GM12878 (cell line): ENCODE measurements around the gene OR4D1. TPM values are rescaled to one million over a fixed set of nuclear protein-coding genes. Genes with fewer than 3 reads are reported as not detected.

Source experiments
- ATAC-seq: fragments of 200-7000 bp; cut with Tn5 transposase; 3 replicates; pipeline ENCODE4 v1.9.1; 2020; ENCODE audit warnings: mild to moderate bottlenecking, moderate library complexity
- BruUV-seq: library from RNA; stranded (reverse); fragments of 400-500 nt; replicated peaks from 2 replicates; lab custom pipeline; 2021; lab: Mats Ljungman, UMichigan
- CTCF ChIA-PET: fragments of 300-600 bp; sonication (Branson Sonifier 250); formaldehyde crosslinking; extraction: SDS; loops from one replicate; lab custom pipeline; 2021; ENCODE audit warnings: inconsistent platforms; lab: Yijun Ruan, JAX
- POLR2A ChIA-PET: fragments of 350-600 bp; formaldehyde crosslinking; extraction: SDS; loops from one replicate; lab custom pipeline; 2021; ENCODE audit warnings: inconsistent platforms; lab: Charles Lee
- RAD21 ChIA-PET: fragments of 300-600 bp; sonication (Branson Sonifier 250); formaldehyde crosslinking; loops from one replicate; lab custom pipeline; 2023; ENCODE audit warnings: antibody characterized with exemption; ENCODE audit not compliant: unreplicated experiment; lab: Charles Lee
- SMC1A ChIA-PET: fragments of 300-600 bp; sonication (Branson Sonifier 250); formaldehyde crosslinking; loops from one replicate; lab custom pipeline; 2023; ENCODE audit not compliant: unreplicated experiment, uncharacterized antibody; lab: Charles Lee
- DNase-seq: peaks from one replicate; pipeline ENCODE4 v3.0.0-alpha.2; 2011; ENCODE audit warnings: low read depth, low spot score
- FAIRE-seq: peaks from 3 replicates; lab custom pipeline; 2011; peaks lifted over from hg19 to GRCh38; lab: Jason Lieb, UNC
- H2AFZ ChIP-seq: 2 replicates; pipeline ENCODE4 v1.6.0; 2011; ENCODE audit warnings: low read depth, low read length, control low read depth; ENCODE audit not compliant: control insufficient read depth
- H3K27ac ChIP-seq: 2 replicates; pipeline ENCODE4 v1.5.1; 2011; ENCODE audit warnings: control low read depth; ENCODE audit not compliant: control insufficient read depth, insufficient read depth
- H3K27me3 ChIP-seq, 2 experiments: replicated peaks in 1 of 2; 2 replicates each; pipeline versions ENCODE4 v1.6.0 to v1.6.1; 2011; ENCODE audit warnings: low read length in 1 of 2; ENCODE audit not compliant: control insufficient read depth in 2 of 2, insufficient read depth in 2 of 2
- H3K36me3 ChIP-seq, 2 experiments: 2 replicates each; pipeline ENCODE4 v1.5.1; 2011; ENCODE audit warnings: low read length in 1 of 2; ENCODE audit not compliant: control insufficient read depth in 2 of 2, insufficient read depth in 2 of 2
- H3K4me1 ChIP-seq: 2 replicates; pipeline ENCODE4 v1.6.1; 2011; ENCODE audit warnings: mild to moderate bottlenecking, low read length, moderate library complexity, mixed read lengths; ENCODE audit not compliant: control insufficient read depth, insufficient read depth
- H3K4me2 ChIP-seq: 2 replicates; pipeline ENCODE4 v1.6.0; 2011; ENCODE audit warnings: control low read depth; ENCODE audit not compliant: control insufficient read depth, insufficient read depth
- H3K4me3 ChIP-seq: fragments of 200-600 bp; sonication (generic); 2 replicates; pipeline ENCODE4 v1.5.1; 2016
- H3K79me2 ChIP-seq: 2 replicates; pipeline ENCODE4 v1.6.0; 2011; ENCODE audit warnings: low read length; ENCODE audit not compliant: control insufficient read depth, insufficient read depth
- H3K9ac ChIP-seq: 2 replicates; pipeline ENCODE4 v1.8.0; 2011; ENCODE audit warnings: low read length, control low read depth, mixed read lengths; ENCODE audit not compliant: control insufficient read depth, insufficient read depth
- H3K9me3 ChIP-seq: replicated peaks from 3 replicates; pipeline ENCODE4 v1.5.1; 2011; ENCODE audit warnings: mild to moderate bottlenecking, low read length; ENCODE audit not compliant: control insufficient read depth, insufficient read depth
- H4K20me1 ChIP-seq: 2 replicates; pipeline ENCODE4 v1.6.0; 2011; ENCODE audit not compliant: control insufficient read depth, insufficient read depth
- ATF7 ChIP-seq: fragments of 450-650 bp; IDR thresholded peaks from 2 replicates; pipeline ENCODE4 v1.6.1; 2016; ENCODE audit warnings: low read depth, mild to moderate bottlenecking
- CHD4 ChIP-seq: fragments of 200-600 bp; sonication (generic); IDR thresholded peaks from 2 replicates; pipeline ENCODE4 v1.6.1; 2016; ENCODE audit warnings: mild to moderate bottlenecking
- FOS ChIP-seq: IDR thresholded peaks from 3 replicates; pipeline ENCODE4 v1.6.1; 2011; ENCODE audit warnings: borderline replicate concordance; ENCODE audit not compliant: insufficient read length; ENCODE audit errors: extremely low read depth
- HDAC2 ChIP-seq: fragments of 200-600 bp; sonication (generic); IDR thresholded peaks from 2 replicates; pipeline ENCODE4 v1.6.1; 2017
- HSF1 ChIP-seq: fragments of 150-350 bp; IDR thresholded peaks from 2 replicates; pipeline ENCODE4 v1.6.1; 2014; ENCODE audit warnings: mild to moderate bottlenecking, low read depth, low read length
- KLF5 ChIP-seq: fragments of 450-650 bp; IDR thresholded peaks from 2 replicates; pipeline ENCODE4 v1.6.1; 2014; ENCODE audit warnings: mild to moderate bottlenecking; ENCODE audit not compliant: partially characterized antibody
- LARP7 ChIP-seq: fragments of 450-650 bp; IDR thresholded peaks from 2 replicates; pipeline ENCODE4 v1.6.1; 2017; ENCODE audit warnings: mild to moderate bottlenecking
- NFXL1 ChIP-seq: fragments of 450-650 bp; IDR thresholded peaks from 2 replicates; pipeline ENCODE4 v1.6.1; 2017; ENCODE audit warnings: antibody characterized with exemption, mild to moderate bottlenecking, borderline replicate concordance
- NR2C1 ChIP-seq: fragments of 450-650 bp; IDR thresholded peaks from 2 replicates; pipeline ENCODE4 v1.6.1; 2017; ENCODE audit warnings: antibody characterized with exemption, mild to moderate bottlenecking, moderate library complexity
- NR2F1 ChIP-seq: fragments of 450-650 bp; conservative IDR thresholded peaks from 2 replicates; pipeline ENCODE4 v1.6.1; 2017; ENCODE audit warnings: mild to moderate bottlenecking
- POLR2AphosphoS5 ChIP-seq: IDR thresholded peaks from 2 replicates; pipeline ENCODE4 v1.6.1; 2011; ENCODE audit warnings: mild to moderate bottlenecking, low read length, inconsistent platforms
- RAD21 ChIP-seq: IDR thresholded peaks from 2 replicates; pipeline ENCODE4 v1.6.1; 2011; ENCODE audit warnings: mild to moderate bottlenecking, low read depth, low read length, moderate library complexity; ENCODE audit not compliant: insufficient read depth
- SIX5 ChIP-seq: IDR thresholded peaks from 2 replicates; pipeline ENCODE4 v1.6.1; 2011; ENCODE audit warnings: mild to moderate bottlenecking, low read depth, low read length, moderate library complexity; ENCODE audit not compliant: severe bottlenecking
- ZBED1 ChIP-seq: IDR thresholded peaks from 2 replicates; pipeline ENCODE4 v1.6.1; 2016; ENCODE audit warnings: borderline replicate concordance
- whole genome bisulfite sequencing: methylation state at CpG from one replicate; pipeline ENCODE4 v1.1.6; 2016; ENCODE audit warnings: low lambda C conversion rate; ENCODE audit not compliant: insufficient replicate concordance, insufficient coverage; ENCODE audit errors: missing lambda C conversion rate; 5-methylcytosine and 5-hydroxymethylcytosine counted together
- in situ Hi-C: fragments of 300-500 bp; cut with MboI; formaldehyde crosslinking; loops from 9 replicates; pipeline ENCODE4 v1.14.3; 2018; ENCODE audit warnings: mixed read lengths
- intact Hi-C: fragments of 100-400 bp; cut with micrococcal nuclease; formaldehyde crosslinking; loops from one replicate; pipeline ENCODE4 v1.14.2; 2022; ENCODE audit not compliant: unreplicated experiment
- polyA plus RNA-seq, 11 experiments: library from polyadenylated mRNA; depleted of rRNA in 4 of 11; unstranded in 6 of 11; stranded (reverse) in 5 of 11; fragments of >200 nt; fragmentation: Nextera tagmentation in 4 of 11; fragmentation: Illumina TruSeq in 1 of 11; extraction: Ambion mirVana in 4 of 11; extraction: Trizol in 1 of 11; gene quantifications; 1 replicate in 1 of 11; 2 replicates in 10 of 11; pipeline versions ENCODE4 v1.2.1 to v1.2.3, GENCODE V29; 2011 to 2016; ENCODE audit warnings: inconsistent platforms in 2 of 11, missing spikeins in 2 of 11, low read depth in 1 of 11
- total RNA-seq, 4 experiments: library from RNA; depleted of rRNA in 3 of 4; stranded (reverse); fragments of >200 nt in 3 of 4; fragmentation: Illumina TruSeq in 1 of 4; extraction: Trizol in 1 of 4; gene quantifications; 2 replicates each; pipeline versions ENCODE4 v1.2.1 to v1.2.3, GENCODE V29; 2013 to 2021
- TF ChIP-seq, protein P1 (sequence below): IDR thresholded peaks from 2 replicates; pipeline ENCODE4 v1.6.1; 2012; ENCODE audit warnings: low read depth, low read length, improper control_type of control experiment
- TF ChIP-seq, protein P2 (sequence below): fragments of 450-650 bp; IDR thresholded peaks from 2 replicates; pipeline ENCODE4 v1.6.1; 2017; ENCODE audit warnings: mild to moderate bottlenecking, moderate library complexity
- TF ChIP-seq, protein P3 (sequence below): fragments of 450-650 bp; IDR thresholded peaks from 2 replicates; pipeline ENCODE4 v1.6.1; 2017; ENCODE audit warnings: low read depth, mild to moderate bottlenecking, moderate library complexity

Gene OR4D1
- total and polyA plus RNA-seq, 10 of the 15 experiments (the other 5 are each of a cell fraction or from before 2014, with no cell fraction given): not detected

GRCh38 chr17:58183514-58183913 is 35.3 kb downstream of the OR4D1 start:
- 12% methylated on average over 4 of the region's 4 CpGs for WGBS
- no peak overlapping the region for H3K4me3 ChIP-seq
- FAIRE-seq: no peak
- peaks cover 2 to 3% of the 10 kb centered on the region in 2 experiments; a peak in 2 of 4 replicates for H3K27me3 ChIP-seq
- in situ Hi-C loops: no loop called here
- H3K4me2 ChIP-seq: no peak overlapping the region
- DNase-seq: no peak
- ChIA-PET CTCF (no interaction called here), SMC1A (no interaction called here), RAD21 (no interaction called here), POLR2A (no interaction called here)
- no peaks in the 10 kb centered on the region for H3K36me3 ChIP-seq
- no peaks in the 10 kb centered on the region for H4K20me1 ChIP-seq
- BruUV-seq: no TSS peak
- H3K79me2 ChIP-seq: no peaks in the 10 kb centered on the region
- no peak overlapping the region for H3K27ac ChIP-seq
- no peaks in the 10 kb centered on the region for H3K4me1 ChIP-seq
- intact Hi-C loops: no loop called here
- no peak overlapping the region for H3K9ac ChIP-seq
- ATAC-seq: no peak
- no peaks in the 10 kb centered on the region for H3K9me3 ChIP-seq
- H2AFZ ChIP-seq: no peak overlapping the region
- no peak for TF ChIP-seq FOS
- TF ChIP-seq NFXL1: no peak
- no peak for TF ChIP-seq ZBED1
- TF ChIP-seq ATF7: no peak
- no peak for TF ChIP-seq CHD4
- TF ChIP-seq SIX5: no peak
- TF ChIP-seq, protein P1, sequence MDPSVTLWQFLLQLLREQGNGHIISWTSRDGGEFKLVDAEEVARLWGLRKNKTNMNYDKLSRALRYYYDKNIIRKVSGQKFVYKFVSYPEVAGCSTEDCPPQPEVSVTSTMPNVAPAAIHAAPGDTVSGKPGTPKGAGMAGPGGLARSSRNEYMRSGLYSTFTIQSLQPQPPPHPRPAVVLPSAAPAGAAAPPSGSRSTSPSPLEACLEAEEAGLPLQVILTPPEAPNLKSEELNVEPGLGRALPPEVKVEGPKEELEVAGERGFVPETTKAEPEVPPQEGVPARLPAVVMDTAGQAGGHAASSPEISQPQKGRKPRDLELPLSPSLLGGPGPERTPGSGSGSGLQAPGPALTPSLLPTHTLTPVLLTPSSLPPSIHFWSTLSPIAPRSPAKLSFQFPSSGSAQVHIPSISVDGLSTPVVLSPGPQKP: no peak
- TF ChIP-seq HDAC2: no peak
- TF ChIP-seq RAD21: no peak
- no peak for TF ChIP-seq LARP7
- TF ChIP-seq POLR2AphosphoS5: no peak
- TF ChIP-seq HSF1: no peak
- TF ChIP-seq, protein P2, sequence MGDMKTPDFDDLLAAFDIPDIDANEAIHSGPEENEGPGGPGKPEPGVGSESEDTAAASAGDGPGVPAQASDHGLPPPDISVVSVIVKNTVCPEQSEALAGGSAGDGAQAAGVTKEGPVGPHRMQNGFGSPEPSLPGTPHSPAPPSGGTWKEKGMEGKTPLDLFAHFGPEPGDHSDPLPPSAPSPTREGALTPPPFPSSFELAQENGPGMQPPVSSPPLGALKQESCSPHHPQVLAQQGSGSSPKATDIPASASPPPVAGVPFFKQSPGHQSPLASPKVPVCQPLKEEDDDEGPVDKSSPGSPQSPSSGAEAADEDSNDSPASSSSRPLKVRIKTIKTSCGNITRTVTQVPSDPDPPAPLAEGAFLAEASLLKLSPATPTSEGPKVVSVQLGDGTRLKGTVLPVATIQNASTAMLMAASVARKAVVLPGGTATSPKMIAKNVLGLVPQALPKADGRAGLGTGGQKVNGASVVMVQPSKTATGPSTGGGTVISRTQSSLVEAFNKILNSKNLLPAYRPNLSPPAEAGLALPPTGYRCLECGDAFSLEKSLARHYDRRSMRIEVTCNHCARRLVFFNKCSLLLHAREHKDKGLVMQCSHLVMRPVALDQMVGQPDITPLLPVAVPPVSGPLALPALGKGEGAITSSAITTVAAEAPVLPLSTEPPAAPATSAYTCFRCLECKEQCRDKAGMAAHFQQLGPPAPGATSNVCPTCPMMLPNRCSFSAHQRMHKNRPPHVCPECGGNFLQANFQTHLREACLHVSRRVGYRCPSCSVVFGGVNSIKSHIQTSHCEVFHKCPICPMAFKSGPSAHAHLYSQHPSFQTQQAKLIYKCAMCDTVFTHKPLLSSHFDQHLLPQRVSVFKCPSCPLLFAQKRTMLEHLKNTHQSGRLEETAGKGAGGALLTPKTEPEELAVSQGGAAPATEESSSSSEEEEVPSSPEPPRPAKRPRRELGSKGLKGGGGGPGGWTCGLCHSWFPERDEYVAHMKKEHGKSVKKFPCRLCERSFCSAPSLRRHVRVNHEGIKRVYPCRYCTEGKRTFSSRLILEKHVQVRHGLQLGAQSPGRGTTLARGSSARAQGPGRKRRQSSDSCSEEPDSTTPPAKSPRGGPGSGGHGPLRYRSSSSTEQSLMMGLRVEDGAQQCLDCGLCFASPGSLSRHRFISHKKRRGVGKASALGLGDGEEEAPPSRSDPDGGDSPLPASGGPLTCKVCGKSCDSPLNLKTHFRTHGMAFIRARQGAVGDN: no peak
- TF ChIP-seq KLF5: no peak
- TF ChIP-seq NR2F1: no peak
- TF ChIP-seq, protein P3, sequence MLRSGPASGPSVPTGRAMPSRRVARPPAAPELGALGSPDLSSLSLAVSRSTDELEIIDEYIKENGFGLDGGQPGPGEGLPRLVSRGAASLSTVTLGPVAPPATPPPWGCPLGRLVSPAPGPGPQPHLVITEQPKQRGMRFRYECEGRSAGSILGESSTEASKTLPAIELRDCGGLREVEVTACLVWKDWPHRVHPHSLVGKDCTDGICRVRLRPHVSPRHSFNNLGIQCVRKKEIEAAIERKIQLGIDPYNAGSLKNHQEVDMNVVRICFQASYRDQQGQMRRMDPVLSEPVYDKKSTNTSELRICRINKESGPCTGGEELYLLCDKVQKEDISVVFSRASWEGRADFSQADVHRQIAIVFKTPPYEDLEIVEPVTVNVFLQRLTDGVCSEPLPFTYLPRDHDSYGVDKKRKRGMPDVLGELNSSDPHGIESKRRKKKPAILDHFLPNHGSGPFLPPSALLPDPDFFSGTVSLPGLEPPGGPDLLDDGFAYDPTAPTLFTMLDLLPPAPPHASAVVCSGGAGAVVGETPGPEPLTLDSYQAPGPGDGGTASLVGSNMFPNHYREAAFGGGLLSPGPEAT: no peak
- no peak for TF ChIP-seq NR2C1
